HepG2 (cell line): ENCODE measurements around the gene GABRB1. TPM values are rescaled to one million over a fixed set of nuclear protein-coding genes. Genes with fewer than 3 reads are reported as not detected.
A peak's percentile ranks its signal among the peaks of the same experiment; 100 is the strongest.

Experiments
- ARID2 ChIP-seq: sonication (generic); formaldehyde crosslinking; IDR thresholded peaks from 2 replicates; pipeline ENCODE4 v1.8.1; 2022; ENCODE audit warnings: mild to moderate bottlenecking, missing genetic modification reagents, borderline replicate concordance
- GATAD1 ChIP-seq: IDR thresholded peaks from 2 replicates; pipeline ENCODE4 v1.6.1; 2016; ENCODE audit warnings: missing genetic modification reagents, missing compliant biosample characterization
- IKZF4 ChIP-seq: sonication (generic); formaldehyde crosslinking; IDR thresholded peaks from 2 replicates; pipeline ENCODE4 v1.5.1; 2020; ENCODE audit warnings: borderline replicate concordance, mild to moderate bottlenecking, low read depth, missing genetic modification reagents; ENCODE audit errors: not compliant biosample characterization
- KDM5B ChIP-seq: sonication (generic); formaldehyde crosslinking; IDR thresholded peaks from 2 replicates; pipeline ENCODE4 v1.4.0; 2020; ENCODE audit warnings: missing genetic modification reagents, mild to moderate bottlenecking, borderline replicate concordance
- KLF11 ChIP-seq: IDR thresholded peaks from 2 replicates; pipeline ENCODE4 v1.6.1; 2016; ENCODE audit warnings: missing compliant biosample characterization
- RFX5 ChIP-seq: IDR thresholded peaks from 2 replicates; pipeline ENCODE4 v1.6.1; 2011; ENCODE audit warnings: low read depth, low read length, improper control_type of control experiment
- SALL1 ChIP-seq: sonication (generic); formaldehyde crosslinking; IDR thresholded peaks from 2 replicates; pipeline ENCODE4 v1.8.0; 2022; ENCODE audit warnings: mild to moderate bottlenecking, missing genetic modification reagents
- SALL2 ChIP-seq: sonication (generic); formaldehyde crosslinking; IDR thresholded peaks from 2 replicates; pipeline ENCODE4 v1.8.1; 2023; ENCODE audit warnings: mild to moderate bottlenecking, missing genetic modification reagents, inconsistent platforms
- SIX1 ChIP-seq: sonication (generic); formaldehyde crosslinking; IDR thresholded peaks from 2 replicates; pipeline ENCODE4 v1.4.0; 2020; ENCODE audit warnings: missing genetic modification reagents, borderline replicate concordance
- SMARCE1 ChIP-seq: fragments of 450-650 bp; IDR thresholded peaks from 2 replicates; pipeline ENCODE4 v1.6.1; 2017; ENCODE audit warnings: borderline replicate concordance
- SMC3 ChIP-seq: IDR thresholded peaks from 2 replicates; pipeline ENCODE4 v1.6.1; 2011; ENCODE audit warnings: low read length, improper control_type of control experiment
- ZFP62 ChIP-seq: sonication (generic); formaldehyde crosslinking; IDR thresholded peaks from 2 replicates; pipeline ENCODE4 v1.4.0; 2020; ENCODE audit warnings: missing genetic modification reagents
- ZNF263 ChIP-seq: sonication (generic); formaldehyde crosslinking; IDR thresholded peaks from 2 replicates; pipeline ENCODE4 v1.4.0; 2020; ENCODE audit warnings: missing genetic modification reagents
- ZNF292 ChIP-seq: sonication (generic); formaldehyde crosslinking; IDR thresholded peaks from 2 replicates; pipeline ENCODE4 v1.8.1; 2022; ENCODE audit warnings: mild to moderate bottlenecking, low read depth, missing genetic modification reagents, borderline replicate concordance
- ZNF737 ChIP-seq: sonication (generic); formaldehyde crosslinking; IDR thresholded peaks from 2 replicates; pipeline ENCODE4 v1.5.0; 2020; ENCODE audit warnings: missing genetic modification reagents, mild to moderate bottlenecking, borderline replicate concordance
- polyA plus RNA-seq, 8 experiments: library from polyadenylated mRNA; depleted of rRNA in 3 of 8; stranded (reverse) in 7 of 8; unstranded in 1 of 8; fragments of >200 nt; fragmentation: Illumina TruSeq in 4 of 8; extraction: Trizol in 4 of 8; gene quantifications; 2 replicates each; pipeline versions ENCODE4 v1.2.1 to v1.2.3, GENCODE V29; 2011 to 2016; ENCODE audit warnings: low read depth in 4 of 8, missing spikeins in 1 of 8, mixed read lengths in 1 of 8; ENCODE audit not compliant: insufficient read depth in 1 of 8
- total RNA-seq, 5 experiments: library from RNA; depleted of rRNA; stranded (reverse); fragments of >200 nt; fragmentation: Illumina TruSeq; extraction: Trizol; gene quantifications; 2 replicates each; pipeline ENCODE4 v1.2.3, GENCODE V29; 2016; ENCODE audit warnings: low read depth in 1 of 5
- TF ChIP-seq, protein P1 (sequence below): IDR thresholded peaks from 2 replicates; pipeline ENCODE4 v1.6.1; 2016
- TF ChIP-seq, protein P2 (sequence below): sonication (generic); formaldehyde crosslinking; IDR thresholded peaks from 2 replicates; pipeline ENCODE4 v1.4.0; 2020; ENCODE audit warnings: low read depth, mild to moderate bottlenecking, missing genetic modification reagents
- TF ChIP-seq, protein P3 (sequence below): sonication (generic); formaldehyde crosslinking; IDR thresholded peaks from 2 replicates; pipeline ENCODE4 v1.5.0; 2020; ENCODE audit warnings: missing genetic modification reagents
- TF ChIP-seq, protein P4 (sequence below): sonication (generic); formaldehyde crosslinking; IDR thresholded peaks from 2 replicates; pipeline ENCODE4 v1.4.0; 2020; ENCODE audit warnings: missing genetic modification reagents
- TF ChIP-seq, protein P5 (sequence below): sonication (generic); formaldehyde crosslinking; IDR thresholded peaks from 2 replicates; pipeline ENCODE4 v1.8.0; 2022; ENCODE audit warnings: mild to moderate bottlenecking, missing genetic modification reagents; ENCODE audit not compliant: insufficient replicate concordance
- TF ChIP-seq, protein P6 (sequence below): sonication (generic); formaldehyde crosslinking; IDR thresholded peaks from 2 replicates; pipeline ENCODE4 v1.5.0; 2020; ENCODE audit warnings: mild to moderate bottlenecking, missing genetic modification reagents, moderate library complexity

The GABRB1 gene
- total and polyA plus RNA-seq, 2 of the 13 experiments (the other 11 are each of a cell fraction or from before 2014, with no cell fraction given), result not detected

DNA sequence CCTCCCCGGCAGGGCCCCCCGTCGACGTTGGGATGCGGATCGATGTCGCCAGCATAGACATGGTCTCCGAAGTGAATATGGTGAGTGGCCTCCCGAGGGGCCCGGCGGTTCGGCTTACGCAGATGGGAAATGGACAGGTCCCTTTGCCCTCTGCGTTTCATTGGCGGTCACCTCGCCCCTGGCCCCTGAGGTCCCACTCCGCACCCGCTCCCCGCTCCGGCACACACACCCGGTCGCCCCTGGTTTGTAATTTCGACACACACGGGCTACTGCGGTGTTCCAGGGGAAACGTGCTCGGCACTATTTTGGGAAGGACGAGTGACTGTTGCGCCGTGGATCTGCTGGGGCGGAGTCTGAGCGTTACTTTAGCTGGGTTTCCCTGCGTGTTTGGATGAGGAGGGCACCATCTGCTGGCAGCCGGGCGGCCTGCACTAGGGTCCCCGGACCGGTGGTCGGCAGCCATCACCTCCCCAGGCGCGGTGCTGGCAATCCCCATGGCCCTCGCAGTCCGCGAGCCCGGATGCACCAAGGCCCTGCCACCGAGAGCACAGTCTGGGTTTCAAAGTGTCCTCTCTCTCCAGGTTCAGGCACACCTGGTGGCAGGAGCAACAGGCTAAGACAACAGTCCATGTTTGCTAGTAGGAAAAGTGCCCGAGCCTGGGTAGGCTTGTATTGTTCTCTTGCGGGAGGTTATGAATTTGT, 1.2 kb downstream of the GABRB1 start (continued):
- TF ChIP-seq KLF11 (no peak), SMC3 (peak; percentile 41), SALL1 (peak; percentile 55), ZNF737 (CRISPR knock-in tag) (no peak), ARID2 (CRISPR knock-in tag) (no peak), ZNF292 (CRISPR knock-in tag) (0 out of 2 replicates have a peak, but pooled peaks have one; percentile 23), ZFP62 (no peak), IKZF4 (CRISPR knock-in tag) (no peak), SMARCE1 (no peak), GATAD1 (CRISPR knock-in tag) (no peak), ZNF263 (no peak), KDM5B (CRISPR knock-in tag) (peak; percentile 36; the same call in 1 of the 2 replicates), SIX1 (CRISPR knock-in tag) (no peak), RFX5 (no peak), SALL2 (CRISPR knock-in tag) (no peak)
- TF ChIP-seq, protein P1, sequence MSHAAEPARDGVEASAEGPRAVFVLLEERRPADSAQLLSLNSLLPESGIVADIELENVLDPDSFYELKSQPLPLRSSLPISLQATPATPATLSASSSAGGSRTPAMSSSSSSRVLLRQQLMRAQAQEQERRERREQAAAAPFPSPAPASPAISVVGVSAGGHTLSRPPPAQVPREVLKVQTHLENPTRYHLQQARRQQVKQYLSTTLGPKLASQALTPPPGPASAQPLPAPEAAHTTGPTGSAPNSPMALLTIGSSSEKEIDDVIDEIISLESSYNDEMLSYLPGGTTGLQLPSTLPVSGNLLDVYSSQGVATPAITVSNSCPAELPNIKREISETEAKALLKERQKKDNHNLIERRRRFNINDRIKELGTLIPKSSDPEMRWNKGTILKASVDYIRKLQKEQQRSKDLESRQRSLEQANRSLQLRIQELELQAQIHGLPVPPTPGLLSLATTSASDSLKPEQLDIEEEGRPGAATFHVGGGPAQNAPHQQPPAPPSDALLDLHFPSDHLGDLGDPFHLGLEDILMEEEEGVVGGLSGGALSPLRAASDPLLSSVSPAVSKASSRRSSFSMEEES (CRISPR knock-in tag), result no peak
- TF ChIP-seq, protein P2, sequence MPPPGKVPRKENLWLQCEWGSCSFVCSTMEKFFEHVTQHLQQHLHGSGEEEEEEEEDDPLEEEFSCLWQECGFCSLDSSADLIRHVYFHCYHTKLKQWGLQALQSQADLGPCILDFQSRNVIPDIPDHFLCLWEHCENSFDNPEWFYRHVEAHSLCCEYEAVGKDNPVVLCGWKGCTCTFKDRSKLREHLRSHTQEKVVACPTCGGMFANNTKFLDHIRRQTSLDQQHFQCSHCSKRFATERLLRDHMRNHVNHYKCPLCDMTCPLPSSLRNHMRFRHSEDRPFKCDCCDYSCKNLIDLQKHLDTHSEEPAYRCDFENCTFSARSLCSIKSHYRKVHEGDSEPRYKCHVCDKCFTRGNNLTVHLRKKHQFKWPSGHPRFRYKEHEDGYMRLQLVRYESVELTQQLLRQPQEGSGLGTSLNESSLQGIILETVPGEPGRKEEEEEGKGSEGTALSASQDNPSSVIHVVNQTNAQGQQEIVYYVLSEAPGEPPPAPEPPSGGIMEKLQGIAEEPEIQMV, result no peak
- TF ChIP-seq, protein P3, sequence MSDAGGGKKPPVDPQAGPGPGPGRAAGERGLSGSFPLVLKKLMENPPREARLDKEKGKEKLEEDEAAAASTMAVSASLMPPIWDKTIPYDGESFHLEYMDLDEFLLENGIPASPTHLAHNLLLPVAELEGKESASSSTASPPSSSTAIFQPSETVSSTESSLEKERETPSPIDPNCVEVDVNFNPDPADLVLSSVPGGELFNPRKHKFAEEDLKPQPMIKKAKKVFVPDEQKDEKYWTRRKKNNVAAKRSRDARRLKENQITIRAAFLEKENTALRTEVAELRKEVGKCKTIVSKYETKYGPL, result no peak
- TF ChIP-seq, protein P4, sequence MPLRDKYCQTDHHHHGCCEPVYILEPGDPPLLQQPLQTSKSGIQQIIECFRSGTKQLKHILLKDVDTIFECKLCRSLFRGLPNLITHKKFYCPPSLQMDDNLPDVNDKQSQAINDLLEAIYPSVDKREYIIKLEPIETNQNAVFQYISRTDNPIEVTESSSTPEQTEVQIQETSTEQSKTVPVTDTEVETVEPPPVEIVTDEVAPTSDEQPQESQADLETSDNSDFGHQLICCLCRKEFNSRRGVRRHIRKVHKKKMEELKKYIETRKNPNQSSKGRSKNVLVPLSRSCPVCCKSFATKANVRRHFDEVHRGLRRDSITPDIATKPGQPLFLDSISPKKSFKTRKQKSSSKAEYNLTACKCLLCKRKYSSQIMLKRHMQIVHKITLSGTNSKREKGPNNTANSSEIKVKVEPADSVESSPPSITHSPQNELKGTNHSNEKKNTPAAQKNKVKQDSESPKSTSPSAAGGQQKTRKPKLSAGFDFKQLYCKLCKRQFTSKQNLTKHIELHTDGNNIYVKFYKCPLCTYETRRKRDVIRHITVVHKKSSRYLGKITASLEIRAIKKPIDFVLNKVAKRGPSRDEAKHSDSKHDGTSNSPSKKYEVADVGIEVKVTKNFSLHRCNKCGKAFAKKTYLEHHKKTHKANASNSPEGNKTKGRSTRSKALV (CRISPR knock-in tag), result no peak
- TF ChIP-seq, protein P5, sequence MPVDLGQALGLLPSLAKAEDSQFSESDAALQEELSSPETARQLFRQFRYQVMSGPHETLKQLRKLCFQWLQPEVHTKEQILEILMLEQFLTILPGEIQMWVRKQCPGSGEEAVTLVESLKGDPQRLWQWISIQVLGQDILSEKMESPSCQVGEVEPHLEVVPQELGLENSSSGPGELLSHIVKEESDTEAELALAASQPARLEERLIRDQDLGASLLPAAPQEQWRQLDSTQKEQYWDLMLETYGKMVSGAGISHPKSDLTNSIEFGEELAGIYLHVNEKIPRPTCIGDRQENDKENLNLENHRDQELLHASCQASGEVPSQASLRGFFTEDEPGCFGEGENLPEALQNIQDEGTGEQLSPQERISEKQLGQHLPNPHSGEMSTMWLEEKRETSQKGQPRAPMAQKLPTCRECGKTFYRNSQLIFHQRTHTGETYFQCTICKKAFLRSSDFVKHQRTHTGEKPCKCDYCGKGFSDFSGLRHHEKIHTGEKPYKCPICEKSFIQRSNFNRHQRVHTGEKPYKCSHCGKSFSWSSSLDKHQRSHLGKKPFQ (CRISPR knock-in tag), result no peak
- TF ChIP-seq, protein P6, sequence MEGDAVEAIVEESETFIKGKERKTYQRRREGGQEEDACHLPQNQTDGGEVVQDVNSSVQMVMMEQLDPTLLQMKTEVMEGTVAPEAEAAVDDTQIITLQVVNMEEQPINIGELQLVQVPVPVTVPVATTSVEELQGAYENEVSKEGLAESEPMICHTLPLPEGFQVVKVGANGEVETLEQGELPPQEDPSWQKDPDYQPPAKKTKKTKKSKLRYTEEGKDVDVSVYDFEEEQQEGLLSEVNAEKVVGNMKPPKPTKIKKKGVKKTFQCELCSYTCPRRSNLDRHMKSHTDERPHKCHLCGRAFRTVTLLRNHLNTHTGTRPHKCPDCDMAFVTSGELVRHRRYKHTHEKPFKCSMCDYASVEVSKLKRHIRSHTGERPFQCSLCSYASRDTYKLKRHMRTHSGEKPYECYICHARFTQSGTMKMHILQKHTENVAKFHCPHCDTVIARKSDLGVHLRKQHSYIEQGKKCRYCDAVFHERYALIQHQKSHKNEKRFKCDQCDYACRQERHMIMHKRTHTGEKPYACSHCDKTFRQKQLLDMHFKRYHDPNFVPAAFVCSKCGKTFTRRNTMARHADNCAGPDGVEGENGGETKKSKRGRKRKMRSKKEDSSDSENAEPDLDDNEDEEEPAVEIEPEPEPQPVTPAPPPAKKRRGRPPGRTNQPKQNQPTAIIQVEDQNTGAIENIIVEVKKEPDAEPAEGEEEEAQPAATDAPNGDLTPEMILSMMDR (CRISPR knock-in tag), result peak; percentile 94
